Effector CD4-positive, alpha-beta T cell (primary cell): ENCODE data around the gene ITGA2.
A peak's percentile ranks its signal among the peaks of the same experiment; 100 is the strongest.

Experiments
- DNase-seq: peaks from one replicate; pipeline ENCODE4 v3.0.0-alpha.2; 2020

Gene ITGA2

DNA sequence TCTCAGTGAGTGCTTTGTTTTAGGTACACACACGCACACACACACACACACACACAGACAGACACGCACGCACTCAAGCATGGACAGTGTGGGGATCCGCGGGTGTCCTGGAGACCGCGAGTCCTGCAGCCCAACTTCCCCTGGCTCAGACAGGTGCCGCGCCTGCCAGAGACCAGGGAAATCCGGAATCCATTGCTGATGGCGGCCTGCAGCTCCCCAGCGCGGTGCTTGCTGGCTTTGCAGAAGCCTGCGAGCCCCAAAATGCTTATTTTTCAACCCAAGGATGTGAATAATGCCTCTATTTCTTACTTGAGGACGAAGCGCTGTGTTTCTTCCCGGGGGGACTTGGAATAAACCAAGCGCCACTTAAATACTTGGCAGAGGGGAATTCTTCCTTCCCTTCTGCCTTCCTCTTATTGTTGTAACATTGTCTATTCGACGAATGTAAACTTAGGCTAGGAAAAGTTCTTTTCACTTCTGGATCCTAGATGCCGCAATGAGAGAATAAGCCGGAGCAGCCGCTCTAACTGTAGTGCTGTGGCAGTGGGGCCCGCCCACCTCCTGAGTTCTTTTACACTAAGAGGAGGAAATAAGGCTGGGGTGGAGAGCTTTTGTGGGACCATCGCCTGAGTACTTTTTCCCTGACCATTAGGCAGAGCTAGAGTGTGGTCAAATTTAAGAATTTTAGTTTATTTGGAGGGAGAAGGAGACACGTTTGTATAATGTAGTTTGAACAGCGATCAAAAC, 802 bp downstream of the ITGA2 start:
- peak; percentile 6 for DNase-seq

DNA sequence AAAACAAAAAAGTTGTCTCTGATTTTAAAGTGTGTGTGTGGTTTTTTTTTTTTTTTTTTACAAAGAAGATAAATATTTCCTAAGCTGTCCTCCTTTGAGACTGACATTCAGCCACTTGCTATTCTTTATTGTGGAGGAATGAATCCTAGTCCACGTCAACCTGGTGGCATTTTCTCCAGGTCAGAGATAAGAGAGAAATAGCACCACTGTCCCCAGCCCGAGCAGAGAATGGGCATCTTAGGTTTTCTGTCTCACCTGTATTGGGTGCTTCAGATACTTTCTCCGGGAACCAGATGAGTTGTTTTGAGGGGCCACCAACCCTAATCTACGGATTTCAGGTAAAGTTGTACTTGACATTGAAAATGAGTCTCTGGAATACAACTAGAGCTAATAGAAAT, 1.4 kb downstream of the ITGA2 start:
- DNase-seq: no peak

DNA sequence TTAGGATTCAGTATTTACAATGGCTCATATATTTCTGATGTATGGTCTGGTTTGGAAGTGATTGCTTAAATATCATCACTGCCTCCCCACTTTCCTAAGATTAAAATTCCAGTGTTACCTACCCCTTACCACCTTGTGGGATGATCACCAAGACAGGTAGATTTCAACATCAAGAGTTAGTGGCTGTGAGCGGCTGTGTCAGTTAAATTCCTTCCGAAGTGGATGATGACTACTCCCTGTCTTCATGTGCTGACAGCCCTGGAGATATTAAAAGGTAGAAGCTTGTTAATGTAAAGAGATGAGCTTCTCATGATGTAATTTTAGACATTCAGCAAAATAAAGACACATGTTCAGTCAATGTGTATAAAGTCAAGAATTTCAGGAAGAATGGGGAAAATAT, 4.2 kb downstream of the ITGA2 start:
- no peak for DNase-seq

DNA sequence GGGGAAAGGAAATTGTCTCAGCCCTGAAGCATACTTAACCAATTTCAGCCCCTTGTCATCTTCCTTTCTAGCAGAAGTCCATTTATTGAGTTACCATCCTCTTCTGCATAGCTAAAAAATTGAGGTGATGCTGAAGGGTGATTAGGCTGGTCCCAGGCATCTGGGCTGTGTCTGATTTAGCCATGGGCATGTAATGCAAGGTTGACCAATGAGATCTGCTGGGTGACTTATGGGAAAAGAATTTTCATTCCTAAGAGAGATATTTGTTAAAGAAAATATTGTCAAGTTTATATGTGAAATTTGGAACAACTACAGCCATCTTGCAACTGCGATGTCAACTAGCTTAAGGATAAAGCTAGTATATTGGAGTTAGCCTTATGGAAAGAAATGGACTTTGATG, 5.1 kb downstream of the ITGA2 start:
- DNase-seq: no peak

DNA sequence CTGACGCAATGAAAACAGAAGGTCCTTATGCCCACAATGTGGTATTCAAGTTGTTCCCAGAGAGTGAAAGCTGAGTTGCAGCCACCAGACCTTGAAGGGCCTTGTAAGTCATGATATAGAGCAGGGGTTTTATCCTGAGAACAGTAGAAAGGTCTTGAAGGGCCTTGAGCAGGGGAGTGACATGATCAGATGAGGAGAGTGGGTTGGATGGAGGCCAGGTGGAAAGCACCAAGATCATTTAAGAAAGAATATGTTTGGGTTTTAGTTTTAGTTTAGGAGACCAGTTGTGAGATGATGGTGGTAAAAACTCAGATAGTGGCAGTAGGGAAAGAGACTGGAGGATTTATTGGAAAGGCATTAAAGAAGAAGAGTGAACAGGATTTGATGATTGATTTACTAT, 5.9 kb downstream of the ITGA2 start:
- DNase-seq: no peak

DNA sequence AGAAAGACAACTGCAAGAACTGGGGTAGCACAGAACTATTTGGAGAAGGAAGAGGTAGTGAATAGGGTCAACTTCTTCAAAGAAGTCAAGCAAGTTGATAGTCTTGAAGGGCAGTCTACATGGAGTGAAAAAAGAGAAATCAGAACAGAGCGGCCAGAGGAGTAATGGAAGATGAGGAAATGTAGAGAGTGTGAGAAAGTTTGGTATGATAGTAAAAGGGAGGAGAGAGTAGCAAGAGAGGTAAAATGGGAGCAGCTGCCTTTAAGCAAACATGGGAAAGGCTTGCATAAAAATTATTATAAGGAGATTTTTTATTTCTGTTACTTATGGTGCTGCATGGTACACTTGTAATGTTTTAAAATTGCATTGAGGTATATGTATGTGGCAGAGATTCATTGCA, 6.8 kb downstream of the ITGA2 start:
- DNase-seq: no peak

DNA sequence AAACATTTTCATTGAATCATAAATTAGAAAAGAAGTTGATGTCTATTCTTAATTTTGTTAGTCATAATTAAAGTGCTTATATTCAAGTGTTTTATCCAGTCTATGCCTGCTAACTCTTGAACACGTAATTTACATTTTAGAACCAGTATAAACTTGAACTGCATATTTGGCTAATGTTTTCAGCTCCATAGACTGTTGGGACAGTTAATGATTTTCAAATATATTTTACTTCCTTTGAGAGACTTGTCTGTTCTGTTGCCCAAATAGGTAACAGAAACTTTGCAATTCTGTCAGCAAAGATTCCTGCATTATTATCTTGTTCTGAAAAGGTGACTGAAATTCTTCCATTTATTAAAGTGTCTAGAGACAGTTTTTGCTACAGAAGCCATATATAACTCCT, 7.8 kb downstream of the ITGA2 start:
- DNase-seq: no peak

DNA sequence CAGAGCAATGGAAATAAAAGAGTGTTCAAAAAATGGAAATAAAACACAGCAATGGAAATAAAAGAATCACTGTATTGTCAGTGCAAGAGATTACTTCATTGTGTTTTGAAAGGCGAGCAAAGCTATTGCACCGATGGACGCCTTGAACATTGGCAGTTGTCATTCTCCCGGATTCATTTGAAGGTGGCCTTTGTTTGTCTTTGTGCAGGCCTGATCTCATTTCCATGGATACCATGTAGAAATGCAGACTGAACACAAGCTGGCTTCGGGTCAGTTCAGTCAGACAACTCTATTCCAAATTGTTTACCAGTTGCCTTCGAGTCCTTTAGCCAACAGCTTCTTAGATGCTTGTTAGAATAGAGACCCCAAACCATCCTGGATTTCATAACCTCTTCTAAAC, 8.3 kb downstream of the ITGA2 start:
- no peak for DNase-seq

DNA sequence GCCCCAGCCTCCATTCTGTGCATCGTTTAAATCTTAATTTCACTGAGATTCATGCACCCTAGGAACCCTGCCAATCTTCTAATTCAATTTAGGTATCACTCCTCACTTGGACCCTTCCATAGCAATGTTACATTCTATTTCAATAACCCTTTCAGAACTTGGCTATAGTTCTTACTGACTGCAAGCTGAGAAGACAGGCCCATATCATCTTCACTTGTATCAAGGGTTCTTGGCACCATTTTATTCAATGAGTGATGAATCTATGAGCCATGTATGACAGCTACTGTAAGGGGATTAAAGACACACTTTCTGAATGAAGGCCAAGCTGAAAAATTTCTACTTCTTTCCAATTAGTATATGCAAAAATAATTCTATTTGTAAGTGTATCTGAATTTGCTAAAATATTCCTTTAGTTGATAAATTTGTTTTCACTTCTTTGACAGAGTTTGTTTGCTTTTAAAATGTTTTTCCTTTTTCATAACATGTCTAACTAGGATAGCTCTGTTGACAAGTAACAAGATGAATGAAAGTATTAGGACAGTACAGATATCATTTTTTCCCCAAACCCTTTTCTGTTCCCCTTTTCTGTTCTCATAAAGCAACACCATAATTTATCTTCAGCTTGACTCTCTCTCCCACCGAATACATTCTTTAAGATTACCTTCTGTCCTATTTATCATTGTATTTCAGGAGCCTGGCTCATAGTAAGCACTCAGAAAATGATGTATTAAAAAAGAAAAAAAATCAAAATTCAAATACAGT, 9.6 kb downstream of the ITGA2 start:
- no peak for DNase-seq

DNA sequence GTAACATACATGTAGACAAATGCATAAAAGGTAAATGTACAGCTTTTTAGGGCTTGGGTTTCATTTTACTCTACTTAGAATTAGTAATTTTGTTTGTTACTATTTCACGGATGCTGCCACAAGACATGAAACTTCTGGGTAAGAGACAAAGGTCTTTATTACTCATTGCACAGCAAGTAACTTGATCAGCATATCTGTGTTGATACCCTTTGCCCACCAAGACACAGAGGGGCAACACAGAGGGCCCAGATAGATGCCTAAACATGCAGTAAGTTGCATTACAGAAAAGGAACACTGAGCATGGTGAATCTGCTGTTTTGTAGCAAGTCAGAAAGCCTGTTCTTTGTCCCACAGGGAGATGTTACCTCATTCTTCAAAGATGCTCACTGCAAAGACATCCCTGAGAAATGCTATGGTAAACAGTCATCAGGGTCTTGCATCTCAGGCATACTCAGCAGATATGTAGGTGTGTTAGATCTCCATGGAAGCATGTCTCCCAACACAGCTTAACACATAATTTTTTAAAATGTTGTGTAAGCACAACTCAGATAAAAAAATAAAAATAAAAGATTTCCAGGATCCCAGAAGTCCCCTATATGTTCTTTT, 10.3 kb downstream of the ITGA2 start:
- DNase-seq: no peak

DNA sequence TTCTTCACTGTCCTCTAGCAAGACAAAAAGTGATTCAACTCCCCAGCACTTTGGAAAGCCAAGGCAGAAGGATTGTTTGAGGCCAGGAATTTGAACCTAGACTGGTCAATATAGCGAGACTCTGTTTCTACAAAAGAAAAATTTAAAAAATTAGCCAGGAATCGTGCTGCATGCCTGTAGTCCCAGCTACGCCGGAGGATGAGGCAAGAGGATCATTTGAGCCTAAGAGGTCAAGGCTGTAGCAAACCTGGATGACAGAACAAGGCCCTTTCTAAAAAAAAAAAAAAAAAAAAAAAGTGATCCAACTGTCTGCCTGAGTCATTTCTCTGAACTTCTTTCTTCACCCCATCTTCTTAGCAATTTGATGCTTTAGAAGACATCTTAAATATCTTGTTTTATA, 12.4 kb downstream of the ITGA2 start:
- no peak for DNase-seq

DNA sequence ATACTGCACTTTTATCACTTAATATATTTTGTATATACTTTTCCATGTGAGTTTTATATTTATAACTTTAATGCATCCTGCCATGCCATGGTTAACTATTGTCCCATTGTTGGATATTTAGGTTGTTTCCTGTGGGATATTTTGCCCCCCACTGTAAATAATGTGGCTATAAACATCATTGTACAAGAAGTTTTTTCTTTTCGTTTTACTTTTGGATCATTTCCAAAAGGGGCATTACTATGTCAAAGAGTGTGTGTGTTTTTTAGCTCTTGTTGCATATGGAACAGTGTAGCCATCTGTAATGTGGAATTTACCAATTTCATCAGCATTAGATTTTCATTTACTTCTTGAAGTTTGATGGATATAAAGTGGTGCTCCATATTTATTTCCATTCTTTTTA, 13.3 kb downstream of the ITGA2 start:
- no peak for DNase-seq

DNA sequence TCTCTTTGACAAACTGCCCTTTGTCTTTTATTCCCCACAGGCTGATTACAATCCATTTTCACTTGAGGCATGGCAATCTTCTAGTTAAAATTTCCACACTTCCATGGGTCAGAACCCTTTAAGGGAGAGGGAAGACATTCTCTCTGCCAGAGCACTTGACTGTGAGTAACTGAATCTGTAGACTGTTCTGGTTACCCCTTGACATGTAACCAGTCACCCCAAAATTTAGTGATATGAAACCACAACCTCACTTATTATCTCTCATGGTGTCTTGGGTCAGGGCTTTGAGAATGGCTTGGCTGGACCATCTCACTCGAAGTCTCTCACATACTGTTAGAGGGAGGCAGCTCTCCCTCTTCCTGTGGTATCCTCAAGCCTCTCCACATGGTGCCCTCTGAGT, 14.0 kb downstream of the ITGA2 start:
- DNase-seq: no peak

DNA sequence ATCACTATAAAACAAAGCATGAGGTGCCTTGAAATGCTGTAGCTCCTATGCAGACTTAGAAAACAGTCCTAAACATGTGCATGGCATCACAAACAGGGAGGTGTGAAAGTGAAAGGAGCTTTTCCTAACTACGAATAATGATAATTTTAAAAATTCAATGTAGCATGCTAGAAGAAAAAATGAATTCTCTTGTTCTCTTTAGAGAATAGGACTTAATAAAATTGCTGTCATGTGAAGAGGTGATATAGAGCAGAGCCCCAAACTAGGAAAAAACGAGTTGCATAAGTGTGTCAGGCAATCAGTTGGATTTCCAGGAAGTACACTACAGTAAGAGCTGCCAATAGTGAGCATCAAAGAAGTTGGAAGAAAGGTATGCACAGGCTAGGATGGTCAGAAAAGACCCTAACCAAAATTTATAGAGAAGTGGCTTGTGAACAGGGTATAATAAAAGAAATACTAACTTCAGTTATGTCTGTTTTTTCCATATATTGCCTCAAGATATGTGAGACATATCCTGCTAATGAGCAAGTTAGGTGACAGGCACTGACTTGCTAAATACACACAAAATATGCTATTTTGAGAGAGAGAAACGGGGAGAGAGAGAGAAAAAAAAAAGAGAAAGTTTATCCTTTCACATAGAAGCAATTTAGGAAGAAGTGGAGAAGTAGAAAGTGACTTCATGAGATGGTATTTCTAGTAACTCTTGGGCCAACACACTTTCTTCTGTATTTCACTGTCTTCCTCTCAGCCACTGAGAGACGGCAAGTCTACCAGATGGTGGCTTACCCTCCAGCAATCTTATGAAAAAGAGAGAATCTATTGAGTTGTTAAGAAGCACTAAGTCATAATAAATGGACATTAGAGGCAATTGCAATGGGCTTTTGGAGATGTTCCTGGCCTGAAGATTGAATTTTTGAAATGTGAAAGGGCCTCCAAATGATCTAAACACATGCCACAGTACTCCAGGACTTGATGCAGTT, 18.0 kb downstream of the ITGA2 start:
- no peak for DNase-seq

DNA sequence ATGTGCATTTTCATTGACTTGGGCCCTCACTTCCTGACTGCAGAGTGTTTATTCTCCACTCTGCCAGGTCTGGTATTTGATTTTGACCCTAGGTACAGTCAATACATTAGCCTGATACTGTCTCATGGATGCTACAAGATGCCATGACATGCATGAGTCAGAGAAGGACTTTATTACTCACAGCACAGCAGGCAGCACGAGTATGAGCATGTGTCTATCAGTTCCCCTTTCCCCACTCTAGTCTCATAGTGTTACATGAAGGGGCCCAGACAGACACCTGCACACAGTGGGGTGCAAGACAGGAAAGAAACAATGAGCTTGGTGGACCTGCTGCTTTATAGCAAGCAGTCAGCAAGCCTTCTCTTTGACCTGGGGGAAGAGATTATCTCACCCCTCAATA, 19.6 kb downstream of the ITGA2 start:
- no peak for DNase-seq

DNA sequence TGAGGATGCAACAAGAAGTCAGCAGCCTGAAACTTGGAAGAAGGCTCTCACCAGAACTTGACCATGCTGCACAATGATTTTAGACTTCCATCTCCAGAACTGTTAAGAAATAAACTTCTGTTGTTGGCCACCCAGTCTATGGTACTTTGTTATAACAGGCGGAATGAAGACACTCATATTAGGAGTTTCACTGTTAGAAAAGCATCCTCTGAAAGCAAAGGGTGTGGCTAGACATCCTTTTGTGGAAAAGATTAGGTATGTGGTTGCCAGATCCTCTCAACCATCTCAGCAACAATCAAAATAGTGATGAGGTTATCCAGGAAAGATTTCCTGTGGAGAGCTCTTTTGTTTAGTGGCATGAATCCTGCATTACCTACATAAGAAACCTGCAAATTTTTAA, 20.7 kb downstream of the ITGA2 start:
- no peak for DNase-seq

DNA sequence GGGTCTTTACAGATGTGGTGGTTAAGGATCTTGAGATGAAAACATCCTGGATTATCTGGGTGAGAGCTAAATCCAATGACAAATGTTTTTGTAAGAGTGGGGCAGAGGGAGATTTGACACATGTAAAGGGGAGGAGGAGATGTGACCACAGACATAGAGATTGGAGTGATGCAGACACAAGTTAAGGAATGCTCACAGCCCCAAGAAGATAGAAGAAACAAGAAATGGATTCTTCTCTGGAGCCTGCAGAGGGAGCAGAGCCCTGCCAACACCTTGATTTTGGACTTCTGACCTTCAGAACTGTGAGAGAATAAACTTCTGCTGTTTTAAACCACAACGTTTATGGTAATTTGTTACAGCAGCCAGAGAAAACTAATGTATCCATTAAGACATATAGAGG, 21.7 kb downstream of the ITGA2 start:
- no peak for DNase-seq

DNA sequence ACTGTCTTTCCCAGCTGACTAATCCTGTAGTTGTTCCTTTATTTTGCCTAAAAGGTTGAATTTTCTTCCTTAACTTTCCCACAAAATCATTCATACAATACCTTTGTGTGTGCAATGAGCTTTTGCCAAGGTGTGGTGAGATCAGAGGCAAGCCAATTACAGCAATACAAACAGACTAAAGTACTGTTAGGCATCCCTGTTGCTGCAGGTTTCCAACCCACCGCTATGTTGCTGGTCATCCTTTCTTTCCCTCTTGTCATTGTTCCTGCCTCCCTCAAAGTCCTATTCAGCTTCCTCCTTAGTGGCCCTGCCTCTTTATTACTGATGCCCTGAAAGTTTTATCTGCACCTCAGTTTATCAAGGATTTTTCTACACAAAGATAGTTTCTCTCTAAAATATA, 22.1 kb downstream of the ITGA2 start:
- no peak for DNase-seq

DNA sequence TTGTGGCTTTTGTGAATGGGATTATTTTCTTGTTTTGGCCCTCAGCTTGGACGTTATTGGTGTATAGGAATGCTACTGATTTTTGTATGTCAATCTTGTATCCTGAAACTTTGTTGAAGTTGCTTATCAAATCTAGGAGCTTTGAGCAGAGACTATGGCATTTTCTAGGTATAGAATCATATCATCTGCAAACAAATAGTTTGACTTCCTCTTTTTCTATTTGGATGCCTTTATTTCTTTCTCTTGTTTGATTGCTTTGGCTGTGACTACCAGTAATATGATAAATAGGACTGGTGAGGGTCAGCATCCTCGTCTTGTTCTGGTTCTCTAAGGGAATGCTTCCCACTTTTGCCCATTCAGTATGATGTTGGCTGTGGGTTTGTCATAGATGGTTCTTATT, 24.7 kb downstream of the ITGA2 start:
- no peak for DNase-seq

DNA sequence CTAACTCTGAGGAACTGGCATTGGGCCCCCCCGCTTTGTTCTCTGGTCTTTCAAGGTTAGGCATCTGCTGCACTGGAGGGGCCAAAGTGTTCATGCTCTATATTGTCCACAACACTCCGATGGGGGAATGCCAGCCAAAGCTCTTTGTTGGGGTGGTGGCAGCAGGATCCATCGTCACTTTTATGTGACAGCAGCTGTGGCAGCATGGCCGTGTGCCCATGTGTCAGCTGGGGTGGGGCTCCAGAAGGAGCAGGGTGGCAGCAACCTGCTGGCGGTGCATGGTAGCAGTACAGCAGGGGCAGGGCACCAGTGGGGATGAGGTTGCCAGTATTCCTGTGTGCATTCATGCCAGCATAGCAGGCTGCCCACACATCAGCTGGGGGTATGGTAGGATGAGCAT, 28.2 kb downstream of the ITGA2 start:
- no peak for DNase-seq

DNA sequence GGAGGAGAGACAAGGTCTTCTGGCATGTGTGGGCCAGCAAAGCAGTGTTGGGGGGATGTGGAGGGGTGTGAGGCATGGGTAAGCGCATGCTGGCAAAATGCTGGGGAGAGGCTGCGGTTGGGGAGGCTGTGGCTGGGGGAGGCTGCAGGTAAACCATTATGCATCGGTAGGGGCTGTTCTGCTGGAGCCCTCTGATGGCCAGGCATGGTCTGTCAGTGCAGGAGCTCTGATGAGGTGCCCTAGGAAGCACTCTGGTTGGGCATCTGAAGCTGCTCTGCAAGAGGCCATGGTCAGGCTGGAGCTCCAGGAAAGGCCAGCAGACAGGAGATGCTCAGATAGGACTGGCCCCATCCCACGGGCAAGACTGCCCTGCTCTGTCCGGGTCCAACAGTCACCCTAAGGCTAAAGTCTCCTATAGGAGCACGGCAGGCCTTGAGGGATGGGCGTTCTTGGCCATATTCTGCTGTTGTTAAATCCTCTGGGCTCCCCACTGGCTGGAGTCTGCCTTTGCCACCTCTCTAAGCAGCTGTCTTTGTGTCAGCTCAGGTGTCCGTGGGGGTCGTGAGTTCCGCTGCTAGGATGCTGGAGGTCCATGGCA, 28.7 kb downstream of the ITGA2 start:
- no peak for DNase-seq

DNA sequence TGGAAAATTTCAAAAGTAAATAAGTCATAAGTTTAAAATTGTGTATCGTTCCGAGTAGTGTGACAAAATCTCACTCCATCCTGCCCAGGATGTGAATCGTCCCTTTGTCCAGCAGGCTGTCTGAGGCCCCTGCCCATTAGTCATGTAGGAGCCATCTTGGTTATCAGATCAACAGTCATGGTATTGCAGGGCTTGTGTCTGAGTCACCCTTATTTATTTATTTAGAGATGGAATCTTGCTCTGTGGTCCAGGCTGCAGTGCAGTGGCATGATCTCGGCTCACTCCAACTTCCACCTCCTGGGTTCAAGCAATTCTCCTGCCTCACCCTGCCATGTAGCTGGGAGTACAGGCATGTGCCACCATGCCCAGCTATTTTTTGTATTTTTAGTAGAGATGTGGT, 30.2 kb downstream of the ITGA2 start:
- DNase-seq: no peak
